ENCODE data around the gene PTGES3.

DNA sequence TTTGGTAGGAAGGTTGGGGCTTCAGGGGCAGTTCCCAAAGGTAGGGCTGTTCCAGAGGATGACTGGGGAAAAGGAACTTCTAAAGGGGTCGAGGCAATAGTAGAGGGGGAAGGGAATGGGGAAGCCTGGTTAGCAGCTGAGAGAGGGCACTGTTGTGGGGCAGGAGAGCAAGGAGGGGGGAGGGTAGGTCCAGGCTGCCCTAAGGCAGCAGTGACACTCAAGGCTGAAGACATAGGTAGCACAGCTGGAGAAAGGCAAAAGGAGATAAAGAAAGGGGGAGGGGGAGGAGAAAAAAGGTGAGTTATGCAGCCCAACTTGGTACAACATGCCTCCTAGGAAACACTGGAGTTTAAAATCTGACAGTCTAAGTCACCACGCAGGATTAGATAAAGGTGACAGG, 33.1 kb upstream of the PTGES3 start:
- TF ChIP-seq TCF12 (IDR thresholded peaks at IDR 0.05; ENCODE audit: low read depth) (no peak), CEBPB (IDR thresholded peaks at IDR 0.05) (no peak), YY1 (IDR thresholded peaks at IDR 0.05; ENCODE audit: low read depth) (no peak), NFIC (IDR thresholded peaks at IDR 0.05) (no peak), REST (IDR thresholded peaks at IDR 0.05; ENCODE audit: low read depth) (no peak), EGR1 (IDR thresholded peaks at IDR 0.05) (no peak), TEAD4 (IDR thresholded peaks at IDR 0.05) (no peak)

Data from Ishikawa (cell line).